GM23338 (cell line): ENCODE data around the gene MYT1.

Experiments used
- CREB1 ChIP-seq: fragments of 250-450 bp; sonication (Bioruptor Pico); IDR thresholded peaks from 2 replicates; pipeline ENCODE4 v1.5.0; 2020; ENCODE audit warnings: low read depth, mild to moderate bottlenecking, moderate library complexity
- EZH2 ChIP-seq: fragments of 200-600 bp; sonication (generic); IDR thresholded peaks from one replicate; pipeline ENCODE4 v1.8.0; 2017; ENCODE audit warnings: antibody characterized with exemption, mild to moderate bottlenecking, low read depth; ENCODE audit not compliant: unreplicated experiment
- JUNB ChIP-seq: IDR thresholded peaks from one replicate; pipeline ENCODE4 v1.6.1; 2016; ENCODE audit warnings: antibody characterized with exemption; ENCODE audit not compliant: unreplicated experiment
- POLR2AphosphoS5 ChIP-seq: IDR thresholded peaks from 2 replicates; pipeline ENCODE4 v1.6.1; 2016; ENCODE audit warnings: antibody characterized with exemption, low read depth
- REST ChIP-seq: IDR thresholded peaks from one replicate; pipeline ENCODE4 v1.6.1; 2018; ENCODE audit warnings: antibody characterized with exemption; ENCODE audit not compliant: unreplicated experiment
- TF ChIP-seq, protein P1 (sequence below), 2 experiments: fragments of 200-600 bp in 1 of 2; sonication (generic) in 1 of 2; conservative IDR thresholded peaks; 2 replicates each; pipeline versions ENCODE4 v1.5.1 to v1.6.1; 2016 to 2017; ENCODE audit warnings: antibody characterized with exemption in 2 of 2, low read depth in 2 of 2, mild to moderate bottlenecking in 2 of 2, moderate library complexity in 1 of 2

GRCh38 chr20:64199395-64199794, 35.1 kb downstream of the MYT1 start:
- TF ChIP-seq, protein P1, sequence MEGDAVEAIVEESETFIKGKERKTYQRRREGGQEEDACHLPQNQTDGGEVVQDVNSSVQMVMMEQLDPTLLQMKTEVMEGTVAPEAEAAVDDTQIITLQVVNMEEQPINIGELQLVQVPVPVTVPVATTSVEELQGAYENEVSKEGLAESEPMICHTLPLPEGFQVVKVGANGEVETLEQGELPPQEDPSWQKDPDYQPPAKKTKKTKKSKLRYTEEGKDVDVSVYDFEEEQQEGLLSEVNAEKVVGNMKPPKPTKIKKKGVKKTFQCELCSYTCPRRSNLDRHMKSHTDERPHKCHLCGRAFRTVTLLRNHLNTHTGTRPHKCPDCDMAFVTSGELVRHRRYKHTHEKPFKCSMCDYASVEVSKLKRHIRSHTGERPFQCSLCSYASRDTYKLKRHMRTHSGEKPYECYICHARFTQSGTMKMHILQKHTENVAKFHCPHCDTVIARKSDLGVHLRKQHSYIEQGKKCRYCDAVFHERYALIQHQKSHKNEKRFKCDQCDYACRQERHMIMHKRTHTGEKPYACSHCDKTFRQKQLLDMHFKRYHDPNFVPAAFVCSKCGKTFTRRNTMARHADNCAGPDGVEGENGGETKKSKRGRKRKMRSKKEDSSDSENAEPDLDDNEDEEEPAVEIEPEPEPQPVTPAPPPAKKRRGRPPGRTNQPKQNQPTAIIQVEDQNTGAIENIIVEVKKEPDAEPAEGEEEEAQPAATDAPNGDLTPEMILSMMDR (conservative IDR thresholded peaks at IDR 0.05; ENCODE audit: low read depth in 2 of 2), result no peak
- TF ChIP-seq REST, result no peak
- no peak for TF ChIP-seq EZH2
- no peak for TF ChIP-seq CREB1 (CRISPR knock-in tag)
- no peak for TF ChIP-seq JUNB
- TF ChIP-seq POLR2AphosphoS5, result no peak
